Activated CD8-positive, alpha-beta memory T cell treated with anti-CD3 and anti-CD28 coated beads for 1 hour (primary cell): ENCODE measurements around the gene DACT3.

ENCODE experiments used
- DNase-seq, 2 donors: peaks; one replicate each; pipeline ENCODE4 v3.0.0-alpha.2; 2020; ENCODE audit warnings: low read depth in 1 of 2; ENCODE audit errors: extremely low read depth in 1 of 2

Gene DACT3

GRCh38 chr19:46661020-46661731, at the start of gene DACT3:
DACT3 (minus strand) TSS chr19:46661182; CDS start chr19:46661064, 118 bp downstream.
- peak; percentile 99 to 100 for DNase-seq

GRCh38 chr19:46710687-46711086, 49.7 kb upstream of the DACT3 start:
- no peak for DNase-seq

GRCh38 chr19:46704379-46705076, 43.5 kb upstream of the DACT3 start:
- DNase-seq = peak; percentile 75 to 90

- no peak for DNase-seq
Measured at GRCh38 chr19:46700704-46701103, 39.7 kb upstream of the DACT3 start.

- DNase-seq = no peak
Measured at GRCh38 chr19:46698395-46699321, 37.7 kb upstream of the DACT3 start.

- no peak for DNase-seq
Measured at GRCh38 chr19:46697204-46697960, 36.4 kb upstream of the DACT3 start.

- DNase-seq = no peak
Measured at GRCh38 chr19:46696866-46697203, 35.9 kb upstream of the DACT3 start.

- no peak for DNase-seq
Measured at GRCh38 chr19:46696052-46696451, 35.1 kb upstream of the DACT3 start.

- no peak for DNase-seq
Measured at GRCh38 chr19:46693760-46694159, 32.8 kb upstream of the DACT3 start.

GRCh38 chr19:46692918-46693722, 32.1 kb upstream of the DACT3 start:
- DNase-seq = no peak

- no peak for DNase-seq
Measured at GRCh38 chr19:46691948-46692347, 31.0 kb upstream of the DACT3 start.

GRCh38 chr19:46691104-46691503, 30.1 kb upstream of the DACT3 start:
- DNase-seq = no peak

- DNase-seq = no peak
Measured at GRCh38 chr19:46689358-46689757, 28.4 kb upstream of the DACT3 start.

- DNase-seq = no peak
Measured at GRCh38 chr19:46687438-46688145, 26.6 kb upstream of the DACT3 start.

GRCh38 chr19:46685189-46685588, 24.2 kb upstream of the DACT3 start:
- DNase-seq = no peak

GRCh38 chr19:46678110-46678732, 17.2 kb upstream of the DACT3 start:
- DNase-seq = peak in 1 of 2 donors; percentile 41

- DNase-seq = no peak
Measured at GRCh38 chr19:46674416-46675178, 13.6 kb upstream of the DACT3 start.

- no peak for DNase-seq
Measured at GRCh38 chr19:46670813-46671212, 9.8 kb upstream of the DACT3 start.
